GM23338 (cell line): ENCODE measurements around the gene AQP5. TPM values are rescaled to one million over a fixed set of nuclear protein-coding genes. Genes with fewer than 3 reads are reported as not detected.
A peak's percentile ranks its signal among the peaks of the same experiment; 100 is the strongest.

ENCODE experiments used
- ATAC-seq: fragments of 200-7000 bp; cut with Tn5 transposase; 3 replicates; pipeline ENCODE4 v1.9.1; 2020
- DNase-seq: peaks from one replicate; pipeline ENCODE4 v3.0.0-alpha.2; 2015; ENCODE audit warnings: low spot score
- H2AFZ ChIP-seq: fragments of 200-600 bp; sonication (generic); 2 replicates; pipeline ENCODE4 v1.8.0; 2016; ENCODE audit warnings: antibody characterized with exemption, mild to moderate bottlenecking, moderate library complexity
- H3F3A ChIP-seq: fragments of 200-600 bp; sonication (generic); replicated peaks from 2 replicates; pipeline ENCODE4 v1.8.0; 2017; ENCODE audit warnings: antibody characterized with exemption, mixed run types, low read depth
- H3K27ac ChIP-seq: fragments of 200-600 bp; sonication (generic); 2 replicates; pipeline ENCODE4 v1.6.1; 2016; ENCODE audit warnings: low read depth
- H3K27me3 ChIP-seq: fragments of 200-600 bp; sonication (generic); 2 replicates; pipeline ENCODE4 v1.8.0; 2016; ENCODE audit warnings: mild to moderate bottlenecking, mixed run types, moderate library complexity; ENCODE audit not compliant: insufficient read depth
- H3K36me3 ChIP-seq: fragments of 200-600 bp; sonication (generic); 2 replicates; pipeline ENCODE4 v1.8.0; 2016; ENCODE audit warnings: mild to moderate bottlenecking; ENCODE audit not compliant: insufficient read depth
- H3K4me1 ChIP-seq: fragments of 200-600 bp; sonication (generic); 2 replicates; pipeline ENCODE4 v1.8.0; 2016; ENCODE audit warnings: mild to moderate bottlenecking, moderate library complexity; ENCODE audit not compliant: insufficient read depth
- H3K4me2 ChIP-seq: fragments of 200-600 bp; sonication (generic); 2 replicates; pipeline ENCODE4 v1.7.1; 2017; ENCODE audit warnings: mixed run types
- H3K4me3 ChIP-seq: fragments of 200-600 bp; sonication (generic); 2 replicates; pipeline ENCODE4 v1.6.1; 2016; ENCODE audit warnings: mixed run types
- H3K79me2 ChIP-seq: fragments of 200-600 bp; sonication (generic); replicated peaks from 2 replicates; pipeline ENCODE4 v1.8.0; 2017; ENCODE audit warnings: mild to moderate bottlenecking; ENCODE audit not compliant: insufficient read depth
- H3K9me2 ChIP-seq: fragments of 200-600 bp; sonication (generic); 2 replicates; pipeline ENCODE4 v1.8.0; 2017; ENCODE audit not compliant: insufficient read depth
- H4K20me1 ChIP-seq: fragments of 200-600 bp; sonication (generic); replicated peaks from 2 replicates; pipeline ENCODE4 v1.8.0; 2017; ENCODE audit warnings: mild to moderate bottlenecking; ENCODE audit not compliant: insufficient read depth
- H3K27ac Mint-ChIP-seq: 2 replicates; pipeline ENCODE4 v1.8.0; 2020; ENCODE audit warnings: inconsistent platforms, mild to moderate bottlenecking, moderate library complexity, mixed read lengths
- H3K27me3 Mint-ChIP-seq: 3 replicates; pipeline ENCODE4 v1.8.0; 2022; ENCODE audit warnings: low read depth, mild to moderate bottlenecking, moderate library complexity, mixed read lengths, inconsistent platforms; ENCODE audit not compliant: insufficient read depth, poor library complexity
- H3K36me3 Mint-ChIP-seq: 3 replicates; pipeline ENCODE4 v1.8.0; 2021; ENCODE audit warnings: low read depth, mild to moderate bottlenecking, inconsistent platforms, moderate library complexity, mixed read lengths
- H3K4me1 Mint-ChIP-seq: 3 replicates; pipeline ENCODE4 v1.8.0; 2020; ENCODE audit warnings: mild to moderate bottlenecking, inconsistent platforms, mixed read lengths
- H3K4me3 Mint-ChIP-seq: 3 replicates; pipeline ENCODE4 v1.8.0; 2021; ENCODE audit warnings: moderate library complexity, mild to moderate bottlenecking, inconsistent platforms, mixed read lengths
- H3K9me3 Mint-ChIP-seq: 3 replicates; pipeline ENCODE4 v1.8.0; 2020; ENCODE audit warnings: moderate library complexity, mild to moderate bottlenecking, inconsistent platforms, mixed read lengths
- CREB1 ChIP-seq: fragments of 250-450 bp; sonication (Bioruptor Pico); IDR thresholded peaks from 2 replicates; pipeline ENCODE4 v1.5.0; 2020; ENCODE audit warnings: low read depth, mild to moderate bottlenecking, moderate library complexity
- CTCF ChIP-seq, 2 experiments: fragments of 200-600 bp in 1 of 2; sonication (generic) in 1 of 2; conservative IDR thresholded peaks; 2 replicates each; pipeline versions ENCODE4 v1.5.1 to v1.6.1; 2016 to 2017; ENCODE audit warnings: antibody characterized with exemption in 2 of 2, low read depth in 2 of 2, mild to moderate bottlenecking in 2 of 2, moderate library complexity in 1 of 2
- EZH2 ChIP-seq: fragments of 200-600 bp; sonication (generic); IDR thresholded peaks from one replicate; pipeline ENCODE4 v1.8.0; 2017; ENCODE audit warnings: antibody characterized with exemption, mild to moderate bottlenecking, low read depth; ENCODE audit not compliant: unreplicated experiment
- EZH2phosphoT487 ChIP-seq: fragments of 200-600 bp; sonication (generic); IDR thresholded peaks from one replicate; pipeline ENCODE4 v1.8.1; 2018; ENCODE audit warnings: antibody characterized with exemption; ENCODE audit not compliant: unreplicated experiment
- JUNB ChIP-seq: IDR thresholded peaks from one replicate; pipeline ENCODE4 v1.6.1; 2016; ENCODE audit warnings: antibody characterized with exemption; ENCODE audit not compliant: unreplicated experiment
- NANOG ChIP-seq: IDR thresholded peaks from 2 replicates; pipeline ENCODE4 v1.6.1; 2016; ENCODE audit warnings: antibody characterized with exemption, borderline replicate concordance
- POLR2AphosphoS5 ChIP-seq: IDR thresholded peaks from 2 replicates; pipeline ENCODE4 v1.6.1; 2016; ENCODE audit warnings: antibody characterized with exemption, low read depth
- STAT1 ChIP-seq: IDR thresholded peaks from one replicate; pipeline ENCODE4 v1.6.1; 2016; ENCODE audit warnings: antibody characterized with exemption; ENCODE audit not compliant: unreplicated experiment
- ZNF114 ChIP-seq: fragments of 250-450 bp; sonication (Bioruptor Pico); IDR thresholded peaks from 2 replicates; pipeline ENCODE4 v1.5.0; 2020; ENCODE audit warnings: mild to moderate bottlenecking, moderate library complexity
- ZNF331 ChIP-seq: fragments of 250-450 bp; sonication (Bioruptor Pico); IDR thresholded peaks from 2 replicates; pipeline ENCODE4 v1.5.0; 2020; ENCODE audit warnings: low read depth, mild to moderate bottlenecking, moderate library complexity
- polyA plus RNA-seq: library from polyadenylated mRNA; unstranded; fragments of >200 nt; fragmentation: Nextera tagmentation; extraction: Ambion mirVana; gene quantifications from 2 replicates; pipeline ENCODE4 v1.2.1, GENCODE V29; 2016
- total RNA-seq: library from RNA; depleted of rRNA; stranded (reverse); fragments of >200 nt; shearing (Covaris generic); gene quantifications from 2 replicates; pipeline ENCODE4 v1.2.3, GENCODE V29; 2014
- TF ChIP-seq, protein P1 (sequence below): IDR thresholded peaks from 2 replicates; pipeline ENCODE4 v1.6.1; 2016; ENCODE audit warnings: antibody characterized with exemption
- TF ChIP-seq, protein P2 (sequence below): IDR thresholded peaks from one replicate; pipeline ENCODE4 v1.6.1; 2018; ENCODE audit warnings: antibody characterized with exemption; ENCODE audit not compliant: unreplicated experiment
- TF ChIP-seq, protein P3 (sequence below): fragments of 250-450 bp; sonication (Bioruptor Pico); IDR thresholded peaks from 2 replicates; pipeline ENCODE4 v1.5.0; 2020; ENCODE audit warnings: mild to moderate bottlenecking, moderate library complexity

The AQP5 gene
- total and polyA plus RNA-seq, 2 experiments from 2014 or later = 1.3 to 2.2 TPM

GRCh38 chr12:49923035-49923644, 38.5 kb upstream of the AQP5 start:
- H3K9me2 ChIP-seq = no peaks in the 10 kb centered on the region
- ATAC-seq (peak; percentile 45; the same call in 2 of the 3 replicates), DNase-seq (no peak)
- H3F3A ChIP-seq = no peaks in the 10 kb centered on the region
- Mint-ChIP-seq H3K27me3 (peaks cover 8% of the 10 kb centered on the region), H3K9me3 (no peaks in the 10 kb centered on the region), H3K4me1 (no peaks in the 10 kb centered on the region; the same call in 2 of the 3 replicates), H3K36me3 (no peaks in the 10 kb centered on the region), H3K4me3 (no peak overlapping the region), H3K27ac (no peak overlapping the region)
- no peaks in the 10 kb centered on the region for H3K79me2 ChIP-seq
- no peak overlapping the region for H3K4me2 ChIP-seq
- H3K4me1 ChIP-seq = no peaks in the 10 kb centered on the region
- H2AFZ ChIP-seq = no peak overlapping the region
- no peak overlapping the region for H3K27ac ChIP-seq
- H3K27me3 ChIP-seq = no peaks in the 10 kb centered on the region
- TF ChIP-seq, protein P1, sequence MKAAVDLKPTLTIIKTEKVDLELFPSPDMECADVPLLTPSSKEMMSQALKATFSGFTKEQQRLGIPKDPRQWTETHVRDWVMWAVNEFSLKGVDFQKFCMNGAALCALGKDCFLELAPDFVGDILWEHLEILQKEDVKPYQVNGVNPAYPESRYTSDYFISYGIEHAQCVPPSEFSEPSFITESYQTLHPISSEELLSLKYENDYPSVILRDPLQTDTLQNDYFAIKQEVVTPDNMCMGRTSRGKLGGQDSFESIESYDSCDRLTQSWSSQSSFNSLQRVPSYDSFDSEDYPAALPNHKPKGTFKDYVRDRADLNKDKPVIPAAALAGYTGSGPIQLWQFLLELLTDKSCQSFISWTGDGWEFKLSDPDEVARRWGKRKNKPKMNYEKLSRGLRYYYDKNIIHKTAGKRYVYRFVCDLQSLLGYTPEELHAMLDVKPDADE = no peak
- TF ChIP-seq, protein P2, sequence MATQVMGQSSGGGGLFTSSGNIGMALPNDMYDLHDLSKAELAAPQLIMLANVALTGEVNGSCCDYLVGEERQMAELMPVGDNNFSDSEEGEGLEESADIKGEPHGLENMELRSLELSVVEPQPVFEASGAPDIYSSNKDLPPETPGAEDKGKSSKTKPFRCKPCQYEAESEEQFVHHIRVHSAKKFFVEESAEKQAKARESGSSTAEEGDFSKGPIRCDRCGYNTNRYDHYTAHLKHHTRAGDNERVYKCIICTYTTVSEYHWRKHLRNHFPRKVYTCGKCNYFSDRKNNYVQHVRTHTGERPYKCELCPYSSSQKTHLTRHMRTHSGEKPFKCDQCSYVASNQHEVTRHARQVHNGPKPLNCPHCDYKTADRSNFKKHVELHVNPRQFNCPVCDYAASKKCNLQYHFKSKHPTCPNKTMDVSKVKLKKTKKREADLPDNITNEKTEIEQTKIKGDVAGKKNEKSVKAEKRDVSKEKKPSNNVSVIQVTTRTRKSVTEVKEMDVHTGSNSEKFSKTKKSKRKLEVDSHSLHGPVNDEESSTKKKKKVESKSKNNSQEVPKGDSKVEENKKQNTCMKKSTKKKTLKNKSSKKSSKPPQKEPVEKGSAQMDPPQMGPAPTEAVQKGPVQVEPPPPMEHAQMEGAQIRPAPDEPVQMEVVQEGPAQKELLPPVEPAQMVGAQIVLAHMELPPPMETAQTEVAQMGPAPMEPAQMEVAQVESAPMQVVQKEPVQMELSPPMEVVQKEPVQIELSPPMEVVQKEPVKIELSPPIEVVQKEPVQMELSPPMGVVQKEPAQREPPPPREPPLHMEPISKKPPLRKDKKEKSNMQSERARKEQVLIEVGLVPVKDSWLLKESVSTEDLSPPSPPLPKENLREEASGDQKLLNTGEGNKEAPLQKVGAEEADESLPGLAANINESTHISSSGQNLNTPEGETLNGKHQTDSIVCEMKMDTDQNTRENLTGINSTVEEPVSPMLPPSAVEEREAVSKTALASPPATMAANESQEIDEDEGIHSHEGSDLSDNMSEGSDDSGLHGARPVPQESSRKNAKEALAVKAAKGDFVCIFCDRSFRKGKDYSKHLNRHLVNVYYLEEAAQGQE = no peak
- TF ChIP-seq NANOG (no peak), ZNF331 (no peak), EZH2 (no peak), CREB1 (no peak), JUNB (no peak), STAT1 (no peak), POLR2AphosphoS5 (no peak), EZH2phosphoT487 (no peak), ZNF114 (CRISPR knock-in tag) (no peak), CTCF (conservative IDR thresholded peaks at IDR 0.05; ENCODE audit: low read depth in 2 of 2) (no peak)
- TF ChIP-seq, protein P3, sequence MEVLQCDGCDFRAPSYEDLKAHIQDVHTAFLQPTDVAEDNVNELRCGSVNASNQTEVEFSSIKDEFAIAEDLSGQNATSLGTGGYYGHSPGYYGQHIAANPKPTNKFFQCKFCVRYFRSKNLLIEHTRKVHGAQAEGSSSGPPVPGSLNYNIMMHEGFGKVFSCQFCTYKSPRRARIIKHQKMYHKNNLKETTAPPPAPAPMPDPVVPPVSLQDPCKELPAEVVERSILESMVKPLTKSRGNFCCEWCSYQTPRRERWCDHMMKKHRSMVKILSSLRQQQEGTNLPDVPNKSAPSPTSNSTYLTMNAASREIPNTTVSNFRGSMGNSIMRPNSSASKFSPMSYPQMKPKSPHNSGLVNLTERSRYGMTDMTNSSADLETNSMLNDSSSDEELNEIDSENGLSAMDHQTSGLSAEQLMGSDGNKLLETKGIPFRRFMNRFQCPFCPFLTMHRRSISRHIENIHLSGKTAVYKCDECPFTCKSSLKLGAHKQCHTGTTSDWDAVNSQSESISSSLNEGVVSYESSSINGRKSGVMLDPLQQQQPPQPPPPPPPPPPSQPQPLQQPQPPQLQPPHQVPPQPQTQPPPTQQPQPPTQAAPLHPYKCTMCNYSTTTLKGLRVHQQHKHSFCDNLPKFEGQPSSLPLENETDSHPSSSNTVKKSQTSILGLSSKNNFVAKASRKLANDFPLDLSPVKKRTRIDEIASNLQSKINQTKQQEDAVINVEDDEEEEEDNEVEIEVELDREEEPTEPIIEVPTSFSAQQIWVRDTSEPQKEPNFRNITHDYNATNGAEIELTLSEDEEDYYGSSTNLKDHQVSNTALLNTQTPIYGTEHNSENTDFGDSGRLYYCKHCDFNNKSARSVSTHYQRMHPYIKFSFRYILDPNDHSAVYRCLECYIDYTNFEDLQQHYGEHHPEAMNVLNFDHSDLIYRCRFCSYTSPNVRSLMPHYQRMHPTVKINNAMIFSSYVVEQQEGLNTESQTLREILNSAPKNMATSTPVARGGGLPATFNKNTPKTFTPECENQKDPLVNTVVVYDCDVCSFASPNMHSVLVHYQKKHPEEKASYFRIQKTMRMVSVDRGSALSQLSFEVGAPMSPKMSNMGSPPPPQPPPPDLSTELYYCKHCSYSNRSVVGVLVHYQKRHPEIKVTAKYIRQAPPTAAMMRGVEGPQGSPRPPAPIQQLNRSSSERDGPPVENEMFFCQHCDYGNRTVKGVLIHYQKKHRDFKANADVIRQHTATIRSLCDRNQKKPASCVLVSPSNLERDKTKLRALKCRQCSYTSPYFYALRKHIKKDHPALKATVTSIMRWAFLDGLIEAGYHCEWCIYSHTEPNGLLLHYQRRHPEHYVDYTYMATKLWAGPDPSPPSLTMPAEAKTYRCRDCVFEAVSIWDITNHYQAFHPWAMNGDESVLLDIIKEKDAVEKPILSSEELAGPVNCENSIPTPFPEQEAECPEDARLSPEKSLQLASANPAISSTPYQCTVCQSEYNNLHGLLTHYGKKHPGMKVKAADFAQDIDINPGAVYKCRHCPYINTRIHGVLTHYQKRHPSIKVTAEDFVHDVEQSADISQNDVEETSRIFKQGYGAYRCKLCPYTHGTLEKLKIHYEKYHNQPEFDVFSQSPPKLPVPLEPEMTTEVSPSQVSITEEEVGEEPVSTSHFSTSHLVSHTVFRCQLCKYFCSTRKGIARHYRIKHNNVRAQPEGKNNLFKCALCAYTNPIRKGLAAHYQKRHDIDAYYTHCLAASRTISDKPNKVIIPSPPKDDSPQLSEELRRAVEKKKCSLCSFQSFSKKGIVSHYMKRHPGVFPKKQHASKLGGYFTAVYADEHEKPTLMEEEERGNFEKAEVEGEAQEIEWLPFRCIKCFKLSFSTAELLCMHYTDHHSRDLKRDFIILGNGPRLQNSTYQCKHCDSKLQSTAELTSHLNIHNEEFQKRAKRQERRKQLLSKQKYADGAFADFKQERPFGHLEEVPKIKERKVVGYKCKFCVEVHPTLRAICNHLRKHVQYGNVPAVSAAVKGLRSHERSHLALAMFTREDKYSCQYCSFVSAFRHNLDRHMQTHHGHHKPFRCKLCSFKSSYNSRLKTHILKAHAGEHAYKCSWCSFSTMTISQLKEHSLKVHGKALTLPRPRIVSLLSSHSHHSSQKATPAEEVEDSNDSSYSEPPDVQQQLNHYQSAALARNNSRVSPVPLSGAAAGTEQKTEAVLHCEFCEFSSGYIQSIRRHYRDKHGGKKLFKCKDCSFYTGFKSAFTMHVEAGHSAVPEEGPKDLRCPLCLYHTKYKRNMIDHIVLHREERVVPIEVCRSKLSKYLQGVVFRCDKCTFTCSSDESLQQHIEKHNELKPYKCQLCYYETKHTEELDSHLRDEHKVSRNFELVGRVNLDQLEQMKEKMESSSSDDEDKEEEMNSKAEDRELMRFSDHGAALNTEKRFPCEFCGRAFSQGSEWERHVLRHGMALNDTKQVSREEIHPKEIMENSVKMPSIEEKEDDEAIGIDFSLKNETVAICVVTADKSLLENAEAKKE (CRISPR knock-in tag) = no peak
- no peak overlapping the region for H3K4me3 ChIP-seq
- H3K36me3 ChIP-seq = no peaks in the 10 kb centered on the region
- no peaks in the 10 kb centered on the region for H4K20me1 ChIP-seq
